Breast epithelium (tissue), 4 donors: ENCODE data around the gene TTC38. TPM values are rescaled to one million over a fixed set of nuclear protein-coding genes. Genes with fewer than 3 reads are reported as not detected.
"Not testable (repeated sequence)": the region's sequence is repeated elsewhere in the genome, so short reads cannot be mapped to it uniquely, and the experiment has no call there.

Experiments used
- DNase-seq, 2 donors: peaks; one replicate each; pipeline ENCODE4 v3.0.0-alpha.2; 2019; ENCODE audit warnings: low spot score in 2 of 2
- H3K27ac ChIP-seq, 2 donors: fragments of 200-600 bp; sonication (generic) in 1 of 2; one replicate each; pipeline ENCODE4 v1.5.1; 2016 to 2019; ENCODE audit warnings: mild to moderate bottlenecking in 1 of 2
- H3K27me3 ChIP-seq, 2 donors: fragments of 200-600 bp; sonication (generic) in 1 of 2; one replicate each; pipeline versions ENCODE4 v1.5.1 to v1.6.0; 2017 to 2019; ENCODE audit warnings: control low read depth in 1 of 2, mild to moderate bottlenecking in 1 of 2
- H3K36me3 ChIP-seq: fragments of 200-600 bp; one replicate; pipeline ENCODE4 v1.5.1; 2019
- H3K4me1 ChIP-seq, 2 donors: fragments of 200-600 bp; sonication (generic); one replicate each; pipeline ENCODE4 v1.5.1; 2016 to 2019; ENCODE audit warnings: control low read depth in 1 of 2
- H3K4me3 ChIP-seq, 3 donors: fragments of 200-600 bp; sonication (generic); 1 replicate in 2 of 3; 2 replicates in 1 of 3; pipeline ENCODE4 v1.5.1; 2016 to 2019; ENCODE audit warnings: mild to moderate bottlenecking in 3 of 3, moderate library complexity in 2 of 3
- H3K9me3 ChIP-seq, 2 donors: fragments of 200-600 bp; sonication (generic) in 1 of 2; one replicate each; pipeline ENCODE4 v1.5.1; 2016 to 2019; ENCODE audit warnings: control low read depth in 1 of 2
- CTCF ChIP-seq, 3 donors: fragments of 450-650 bp; IDR thresholded peaks; one replicate each; pipeline ENCODE4 v1.5.1; 2016 to 2017; ENCODE audit warnings: antibody characterized with exemption in 3 of 3, mild to moderate bottlenecking in 3 of 3, moderate library complexity in 3 of 3
- POLR2A ChIP-seq: fragments of 450-650 bp; IDR thresholded peaks from one replicate; pipeline ENCODE4 v1.6.1; 2016; ENCODE audit warnings: antibody characterized with exemption, mild to moderate bottlenecking, moderate library complexity
- POLR2AphosphoS5 ChIP-seq, 3 donors: sonication (generic); formaldehyde crosslinking; IDR thresholded peaks; one replicate each; pipeline ENCODE4 v1.6.1; 2017; ENCODE audit warnings: antibody characterized with exemption in 3 of 3
- intact Hi-C: fragments of 100-400 bp; cut with DNase I; formaldehyde crosslinking; loops from one replicate; pipeline ENCODE4 v1.15.1; 2023; ENCODE audit warnings: low total_unique reads
- total RNA-seq, 3 donors: library from RNA; depleted of rRNA; stranded (reverse); fragments of >200 nt; gene quantifications; one replicate each; pipeline ENCODE4 v1.1.0, GENCODE V29; 2016

TTC38 gene
- total RNA-seq, 3 donors from 2014 or later: 55.6 to 115 (median 82.3) TPM

GRCh38 chr22:46262449-46263215, 5.2 kb upstream of the TTC38 start:
- TF ChIP-seq CTCF (IDR thresholded peaks at IDR 0.05): no peak
- TF ChIP-seq POLR2AphosphoS5 (IDR thresholded peaks at IDR 0.05): peak in 1 of 3 donors; percentile 19
- no peak for TF ChIP-seq POLR2A
- DNase-seq: peak in 1 of 2 donors; percentile 53
- Histone ChIP-seq H3K4me3 (peak overlapping the region; percentile 15 to 67 (median 45)), H3K36me3 (no peaks in the 10 kb centered on the region), H3K27ac (no peak overlapping the region), H3K4me1 (no peaks in the 10 kb centered on the region), H3K9me3 (no peaks in the 10 kb centered on the region), H3K27me3 (no peaks in the 10 kb centered on the region)
- intact Hi-C loops: no loop called here

- Histone ChIP-seq H3K4me3 (peak within 1 kb of the TSS; percentile 15 to 67 (median 45)), H3K4me1 (no peaks in the 10 kb centered on the region), H3K36me3 (no peaks in the 10 kb centered on the region), H3K27ac (no peak within 1 kb of the TSS), H3K27me3 (no peaks in the 10 kb centered on the region), H3K9me3 (no peaks in the 10 kb centered on the region)
- DNase-seq: peak in 1 of 2 donors; percentile 47
- TF ChIP-seq POLR2A: no peak
- TF ChIP-seq POLR2AphosphoS5 (IDR thresholded peaks at IDR 0.05): no peak
- TF ChIP-seq CTCF (IDR thresholded peaks at IDR 0.05): no peak
- intact Hi-C loops: no loop called here
These were observed 4.6 kb upstream of the TTC38 start, which contains the start of gene PKDREJ for GRCh38 chr22:46263216-46263590. PKDREJ (minus strand) TSS chr22:46263343; CDS start chr22:46263322, 21 bp downstream.

GRCh38 chr22:46264520-46264919, 3.3 kb upstream of the TTC38 start:
- H3K9me3 ChIP-seq, H3K27me3 ChIP-seq, intact Hi-C loops, H3K4me1 ChIP-seq, H3K4me3 ChIP-seq, H3K27ac ChIP-seq, H3K36me3 ChIP-seq, DNase-seq: not testable (repeated sequence)

GRCh38 chr22:46265627-46266026, 2.2 kb upstream of the TTC38 start:
- H3K4me3 ChIP-seq, intact Hi-C loops, H3K27ac ChIP-seq, H3K4me1 ChIP-seq, DNase-seq, H3K9me3 ChIP-seq, H3K36me3 ChIP-seq, H3K27me3 ChIP-seq: not testable (repeated sequence)

- H3K27ac ChIP-seq: peak overlapping the region in 1 of 2 donors; percentile 56
- TF ChIP-seq CTCF (IDR thresholded peaks at IDR 0.05) (no peak), POLR2AphosphoS5 (IDR thresholded peaks at IDR 0.05) (no peak), POLR2A (no peak)
- no peaks in the 10 kb centered on the region for H3K27me3 ChIP-seq
- intact Hi-C loops: no loop called here
- H3K36me3 ChIP-seq: no peaks in the 10 kb centered on the region
- no peaks in the 10 kb centered on the region for H3K9me3 ChIP-seq
- no peak for DNase-seq
- H3K4me3 ChIP-seq: peak overlapping the region in 1 of 3 donors; percentile 80
- no peaks in the 10 kb centered on the region for H3K4me1 ChIP-seq
These were observed 1.8 kb downstream of the TTC38 start for GRCh38 chr22:46269564-46269963.

GRCh38 chr22:46272196-46272595, 4.4 kb downstream of the TTC38 start:
- no peaks in the 10 kb centered on the region for H3K4me1 ChIP-seq
- H3K4me3 ChIP-seq: no peak overlapping the region
- TF ChIP-seq CTCF (IDR thresholded peaks at IDR 0.05) (no peak), POLR2AphosphoS5 (IDR thresholded peaks at IDR 0.05) (no peak)
- intact Hi-C loops: no loop called here
- H3K27me3 ChIP-seq: no peaks in the 10 kb centered on the region
- no peak for DNase-seq
- no peak overlapping the region for H3K27ac ChIP-seq
- H3K9me3 ChIP-seq: no peaks in the 10 kb centered on the region
- no peaks in the 10 kb centered on the region for H3K36me3 ChIP-seq
